M059J (cell line): ENCODE data around the gene PDHX. TPM values are rescaled to one million over a fixed set of nuclear protein-coding genes. Genes with fewer than 3 reads are reported as not detected.
"Not testable (repeated sequence)": the region's sequence is repeated elsewhere in the genome, so short reads cannot be mapped to it uniquely, and the experiment has no call there.

Experiments
- DNase-seq: peaks from one replicate; pipeline ENCODE4 v3.0.0-alpha.2; 2012; ENCODE audit warnings: low read depth
- total RNA-seq: library from RNA; depleted of rRNA; stranded (reverse); fragments of >200 nt; shearing (Covaris generic); gene quantifications from 2 replicates; pipeline ENCODE4 v1.2.3, GENCODE V29; 2014; rRNA removed

The PDHX gene
- 62.5 and 81.7 TPM in 2 replicates for total RNA-seq

DNA sequence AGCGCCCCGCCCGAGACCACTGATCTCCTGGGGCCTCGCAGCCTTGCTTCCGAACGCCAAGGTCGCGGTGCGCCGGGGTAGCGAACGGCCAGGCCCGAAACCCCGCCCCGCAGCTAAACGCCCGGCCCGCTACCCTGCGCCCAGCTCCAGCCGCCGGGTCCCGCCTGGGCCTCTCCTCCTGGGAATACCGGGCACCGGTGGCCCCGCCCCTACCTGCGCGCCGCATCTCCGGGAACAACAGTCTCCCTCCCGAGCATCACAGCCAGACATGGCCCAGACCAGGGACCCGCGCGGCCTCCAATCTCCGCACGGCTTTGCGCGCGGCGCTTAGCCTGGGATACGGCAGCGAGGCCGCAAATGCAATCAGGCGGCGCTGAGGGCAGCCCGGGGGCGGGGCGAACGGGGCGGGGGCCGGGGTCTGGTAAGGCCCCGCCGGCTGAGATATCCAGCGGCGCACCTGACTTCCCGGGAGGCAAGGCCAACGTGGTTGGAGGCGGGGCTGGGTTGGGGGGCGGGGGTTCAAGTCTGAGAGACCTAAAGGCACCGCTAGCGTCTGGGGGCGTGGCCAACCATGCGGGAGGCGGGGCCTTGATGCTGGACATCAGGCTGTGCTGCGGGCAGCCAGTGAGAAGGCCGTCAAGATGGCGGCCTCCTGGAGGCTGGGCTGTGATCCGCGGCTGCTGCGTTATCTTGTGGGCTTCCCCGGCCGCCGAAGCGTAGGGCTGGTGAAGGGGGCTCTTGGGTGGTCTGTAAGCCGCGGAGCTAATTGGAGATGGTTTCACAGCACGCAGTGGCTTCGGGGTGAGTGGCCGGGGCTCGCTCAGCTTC lies at the start of gene PDHX, which contains the start of gene APIP:
Gene PDHX (plus strand): TSS at position 604 of the 828 bp plus-strand sequence. CDS start 38 bp downstream, at position 642.
Gene APIP (minus strand): TSS at position 365 of the 828 bp plus-strand sequence. CDS start 95 bp downstream, at position 270.
- peak; percentile 99 for DNase-seq

DNA sequence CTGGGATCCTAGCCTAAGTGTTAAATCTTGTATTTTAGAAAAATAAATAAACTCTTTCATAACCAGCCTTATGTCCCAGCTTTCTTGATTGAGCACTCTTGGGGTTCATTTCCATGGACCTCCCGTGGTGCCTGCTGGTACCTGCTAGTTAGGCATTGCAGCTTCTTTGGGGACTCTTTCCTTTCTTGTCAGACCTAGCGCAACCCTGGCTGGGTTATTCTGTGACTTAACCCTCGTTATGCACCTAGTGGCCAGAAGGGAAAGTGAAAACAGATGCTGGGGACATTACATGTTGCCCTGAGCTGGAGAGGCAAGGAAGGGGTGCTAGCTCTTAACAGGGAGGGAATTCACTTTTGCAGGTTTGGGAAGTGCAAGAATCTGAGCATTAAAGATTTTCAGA lies 47.0 kb upstream of the PDHX start:
- peak; percentile 11 for DNase-seq

DNA sequence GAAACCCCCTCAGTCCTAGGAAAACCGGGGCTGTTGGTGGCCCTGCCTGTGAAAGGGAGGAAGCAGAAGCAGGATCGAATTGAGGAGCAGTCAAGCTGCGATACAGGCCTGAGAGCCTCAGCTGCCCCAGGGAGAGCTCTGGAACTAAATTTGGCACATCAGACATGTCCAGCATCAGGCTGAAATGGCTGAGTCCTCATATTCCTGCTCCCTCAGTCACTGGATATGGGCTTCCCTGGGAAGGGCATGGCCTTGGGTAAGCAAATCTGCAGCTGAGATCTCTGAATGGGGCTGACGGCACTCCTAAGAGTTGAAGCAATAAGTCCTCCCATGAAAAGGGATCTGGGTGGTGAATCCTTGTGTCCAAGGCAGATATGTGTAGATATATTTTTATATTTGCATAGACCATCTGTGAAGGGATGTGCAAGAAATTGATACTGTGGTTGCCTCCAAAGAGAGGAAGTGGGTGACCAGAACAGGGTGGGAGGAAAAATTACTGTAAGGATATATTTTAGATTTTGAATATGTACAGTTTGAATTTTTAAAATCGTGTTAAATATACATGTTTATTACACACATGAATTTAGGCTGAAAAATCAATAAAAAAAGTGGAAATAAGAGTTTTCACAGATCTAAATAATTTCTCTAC lies 45.7 kb upstream of the PDHX start:
- no peak for DNase-seq

DNA sequence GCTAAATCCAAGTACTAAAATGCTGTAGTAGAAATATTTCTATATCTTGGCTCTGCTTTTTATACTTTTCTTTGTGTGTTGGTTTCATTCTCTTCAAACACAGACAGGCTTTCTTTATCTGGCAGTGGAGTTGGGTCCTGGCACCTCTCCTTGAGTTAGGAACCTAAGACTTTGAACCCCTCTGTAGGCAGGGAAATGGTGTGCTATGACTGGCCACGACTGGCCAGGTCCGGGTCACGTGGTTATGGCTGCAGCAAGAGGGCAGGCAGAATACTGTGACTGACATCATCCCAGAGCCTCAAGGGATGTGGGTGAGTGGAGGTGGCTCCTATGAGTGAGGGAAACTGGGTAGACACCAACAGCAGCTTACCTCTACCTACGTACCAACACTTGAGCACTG lies 42.2 kb upstream of the PDHX start:
- DNase-seq = no peak

DNA sequence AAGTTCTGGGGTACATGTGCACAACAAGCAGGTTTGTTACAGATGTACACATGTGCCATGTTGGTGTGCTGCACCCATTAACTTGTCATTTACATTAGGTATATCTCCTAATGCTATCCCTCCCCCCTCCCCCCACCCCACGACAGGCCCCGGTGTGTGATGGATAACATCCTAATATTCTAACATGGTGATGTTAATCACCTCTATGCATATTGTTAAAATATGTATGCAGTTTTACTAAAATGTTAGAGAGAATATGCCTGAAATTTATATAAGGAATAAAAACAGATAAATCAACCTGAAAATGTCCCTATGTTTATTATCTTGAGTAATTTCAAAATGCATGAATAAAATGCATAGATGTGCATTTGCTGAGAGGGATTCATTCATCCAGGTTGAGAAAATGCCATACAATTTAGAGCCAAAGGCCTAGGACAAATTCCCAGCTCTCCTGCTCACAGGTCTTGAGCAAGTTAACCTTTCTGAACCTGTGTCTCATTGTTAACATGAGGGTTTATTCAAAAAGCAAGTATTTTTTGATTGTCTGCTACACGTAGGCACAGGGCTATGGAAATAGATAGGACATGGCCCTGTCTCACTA lies 38.9 kb upstream of the PDHX start:
- no peak for DNase-seq

DNA sequence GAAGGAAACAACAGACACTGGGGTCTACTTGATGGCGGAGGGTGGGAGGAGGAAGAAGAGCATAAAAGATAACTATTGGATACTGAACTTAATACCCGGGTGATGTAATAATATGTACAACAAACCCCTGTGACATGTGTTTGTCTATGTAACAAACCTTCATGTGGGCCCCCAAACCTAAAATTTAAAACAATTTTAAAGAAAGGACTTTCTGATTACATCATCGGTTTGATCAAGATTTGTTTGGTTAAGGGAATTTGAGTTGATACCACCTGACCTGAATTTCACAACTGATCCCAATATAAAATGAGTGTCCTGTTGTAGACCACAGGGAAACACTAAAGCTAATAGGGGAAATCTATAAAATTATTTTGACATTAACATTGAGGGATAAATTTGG lies 34.5 kb upstream of the PDHX start:
- no peak for DNase-seq

DNA sequence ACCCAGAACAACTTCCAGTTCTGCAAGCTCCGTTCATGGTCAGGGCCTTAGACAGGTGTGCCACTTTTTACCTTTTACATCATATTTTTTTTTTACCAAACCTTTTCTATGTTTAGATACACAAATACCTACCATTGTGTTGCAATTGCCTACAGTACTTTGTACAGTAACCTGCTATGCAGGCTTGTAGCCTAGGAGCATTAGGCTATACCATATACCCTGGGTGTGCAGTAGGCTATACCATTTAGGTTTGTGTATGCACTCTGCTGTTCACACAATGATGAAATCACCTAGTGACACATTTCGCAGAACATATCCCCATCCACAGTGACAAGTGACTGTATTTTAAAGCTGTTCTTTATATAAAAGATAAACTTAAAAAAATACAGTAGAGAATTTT lies 29.8 kb upstream of the PDHX start:
- DNase-seq = no peak

DNA sequence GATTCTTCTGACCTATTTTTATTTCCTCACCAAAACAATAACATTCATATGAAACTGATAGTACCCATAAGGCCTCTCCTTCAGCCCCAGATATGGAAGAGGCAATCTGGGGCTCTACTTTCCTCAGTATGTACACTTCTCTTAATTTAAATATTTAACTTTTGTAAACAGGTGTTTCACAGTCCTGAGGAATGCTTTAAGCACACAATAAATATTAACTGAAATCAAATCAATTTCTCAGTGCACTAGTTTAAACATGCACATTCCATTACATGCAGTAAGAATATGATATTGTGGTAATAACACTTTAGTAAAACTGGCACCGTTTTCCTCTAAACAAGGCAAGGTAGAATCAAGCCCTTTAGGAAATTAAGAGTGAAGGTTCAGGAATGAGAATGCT lies 29.2 kb upstream of the PDHX start:
- DNase-seq = no peak

DNA sequence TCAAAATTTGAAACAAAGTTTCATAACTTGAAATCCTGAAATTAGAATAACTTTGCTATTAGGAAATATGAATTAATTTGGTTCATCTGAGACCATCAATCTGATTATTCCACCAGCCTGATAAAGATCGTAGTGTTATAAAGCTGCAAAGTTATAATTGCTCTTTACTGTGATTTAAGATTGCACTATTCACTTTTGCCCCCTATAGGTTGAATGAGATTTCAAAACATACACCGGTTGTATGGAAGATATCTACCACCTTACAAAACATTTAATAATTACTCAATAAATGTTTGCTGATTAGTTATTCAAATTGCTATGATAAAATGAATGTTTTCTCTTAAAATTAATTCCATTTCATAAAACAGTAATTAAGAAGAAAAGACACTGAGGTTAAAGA lies 26.3 kb upstream of the PDHX start:
- DNase-seq = peak; percentile 9

DNA sequence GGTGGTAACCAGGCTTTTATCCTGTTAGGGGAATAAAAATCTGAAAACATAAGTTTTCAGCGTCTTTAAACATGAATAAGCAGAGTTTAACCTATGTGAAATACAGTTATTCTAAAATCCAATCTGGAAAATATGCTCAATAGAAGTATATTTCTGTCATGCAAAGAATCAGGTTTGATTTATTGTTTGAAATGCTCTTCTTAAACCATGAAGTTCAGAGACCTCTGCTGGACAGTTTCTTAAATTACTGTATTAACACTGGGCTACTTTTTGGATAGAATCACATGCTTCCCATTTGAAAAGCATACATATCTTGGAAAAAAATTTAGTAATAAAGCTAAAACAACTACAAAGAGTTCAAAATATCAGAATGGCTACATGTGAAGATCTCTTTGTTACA lies 25.6 kb upstream of the PDHX start:
- peak; percentile 59 for DNase-seq

DNA sequence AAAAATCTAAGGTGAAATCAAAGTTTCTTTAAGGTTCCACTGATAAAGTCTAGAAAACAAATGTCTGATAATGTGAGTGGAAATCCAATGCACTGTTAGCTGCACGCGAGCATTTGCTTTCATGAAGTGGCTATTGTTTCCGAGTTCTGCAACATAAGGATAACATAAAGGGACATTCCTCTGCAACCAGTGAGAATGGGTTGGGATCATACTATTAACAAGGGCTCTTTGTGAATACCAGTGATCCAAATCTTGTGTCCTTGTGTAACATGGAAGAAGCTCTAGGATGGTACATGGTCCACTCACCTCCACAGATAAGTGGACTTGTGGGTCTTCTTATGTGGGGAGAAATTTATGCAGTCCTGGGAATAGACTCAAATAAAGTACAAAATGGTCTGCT lies 24.8 kb upstream of the PDHX start:
- DNase-seq = no peak

DNA sequence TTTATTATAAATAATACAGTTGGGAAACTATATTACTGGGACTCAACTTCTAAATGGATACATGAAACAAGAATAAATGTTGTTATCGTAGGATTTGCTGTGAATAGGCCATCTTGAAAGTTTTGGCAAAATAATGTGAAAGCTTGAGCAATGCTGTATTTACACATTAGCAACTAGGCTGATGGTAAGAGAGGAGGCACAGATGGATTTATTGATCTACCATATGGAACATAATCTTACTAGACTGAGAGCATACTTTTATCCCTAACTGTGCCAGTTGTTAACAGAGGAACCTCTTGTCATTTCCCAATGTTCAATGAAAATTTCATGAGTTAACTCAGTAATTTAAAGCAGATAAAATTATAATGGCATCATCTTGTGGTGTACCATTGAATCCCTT lies 23.0 kb upstream of the PDHX start:
- no peak for DNase-seq

DNA sequence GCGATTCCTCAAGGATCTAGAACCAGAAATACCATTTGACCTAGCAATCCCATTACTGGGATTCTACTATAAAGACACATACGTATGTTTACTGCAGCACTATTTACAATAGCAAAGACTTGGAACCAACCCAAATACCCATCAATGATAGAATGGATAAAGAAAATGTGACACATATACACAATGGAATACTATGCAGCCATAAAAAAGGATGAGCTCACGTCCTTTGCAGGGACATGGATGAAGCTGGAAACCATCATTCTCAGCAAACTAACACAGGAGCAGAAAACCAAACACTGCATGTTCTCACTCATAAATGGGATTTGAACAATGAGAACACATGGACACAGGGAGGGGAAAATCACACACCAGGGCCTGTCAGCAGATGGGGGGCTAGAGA lies 20.2 kb upstream of the PDHX start:
- not testable (repeated sequence) for DNase-seq

DNA sequence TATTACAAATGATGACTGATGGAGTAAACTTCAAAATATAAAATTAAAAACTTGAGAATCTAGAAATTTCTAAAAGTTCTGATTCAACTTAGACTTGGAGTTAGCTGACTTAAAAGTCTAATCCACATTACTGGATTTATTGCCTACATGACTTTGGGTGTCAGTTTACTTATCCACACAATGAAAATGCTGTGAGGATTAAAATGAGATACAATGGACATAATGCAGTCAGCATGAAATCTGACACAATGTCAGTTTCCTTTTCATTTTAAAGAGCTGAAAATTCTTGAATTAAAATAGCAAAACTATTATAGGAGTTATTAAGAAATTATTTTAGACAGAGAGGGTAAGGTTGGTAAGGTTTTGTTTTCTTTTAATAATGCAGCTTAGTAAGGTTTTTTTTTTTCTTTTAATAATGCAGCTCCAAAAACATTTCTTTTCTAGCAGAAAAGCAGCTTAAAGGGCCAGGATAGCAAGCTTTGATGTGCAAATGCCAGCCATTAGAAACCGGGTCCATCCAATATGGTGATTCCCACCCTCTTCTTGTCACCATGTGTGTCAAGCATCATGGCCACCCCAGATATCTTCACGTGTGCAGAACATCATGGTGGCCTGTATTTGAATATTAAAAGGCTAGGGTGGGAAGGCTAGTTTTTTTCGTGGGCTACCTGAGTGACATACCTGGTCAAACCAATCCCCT lies 19.1 kb upstream of the PDHX start:
- no peak for DNase-seq

DNA sequence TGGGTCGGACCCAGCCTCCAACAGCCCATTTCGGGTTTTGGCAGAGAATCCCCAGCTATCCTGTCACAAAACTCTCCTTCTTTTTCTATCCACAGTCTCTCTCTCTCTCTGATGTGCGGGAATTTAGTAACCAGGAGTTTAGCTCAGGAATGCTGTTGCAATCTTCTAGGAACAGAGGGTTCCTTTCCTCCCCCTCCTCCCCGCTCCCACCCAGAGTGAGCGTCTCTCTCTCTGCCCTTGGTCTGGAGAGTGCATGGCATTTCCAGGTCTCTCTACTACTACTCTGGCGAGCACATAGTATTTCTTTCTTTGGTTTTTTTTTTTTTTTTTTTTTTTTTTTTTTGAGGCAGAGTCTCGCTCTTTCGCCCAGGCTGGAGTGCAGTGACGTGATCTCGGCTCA lies 17.9 kb upstream of the PDHX start:
- no peak for DNase-seq

DNA sequence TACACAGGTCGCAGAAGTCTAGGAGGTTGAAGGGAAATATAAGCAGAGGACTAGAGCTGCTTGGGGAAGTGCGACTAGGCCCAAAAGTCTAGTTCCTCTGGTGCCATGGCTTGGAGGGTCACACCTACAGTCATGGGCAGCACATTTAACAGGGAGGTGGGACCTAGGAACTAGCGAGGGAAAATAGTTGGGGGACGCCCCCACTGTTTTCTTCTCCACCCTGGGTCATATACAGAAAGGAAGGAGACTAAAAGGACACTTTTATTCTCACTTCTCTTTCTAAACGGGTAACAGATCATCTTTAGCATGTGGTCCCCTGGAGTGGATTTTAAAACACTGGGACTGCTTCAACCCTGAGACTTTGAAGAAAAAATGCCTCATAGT lies 16.8 kb upstream of the PDHX start:
- peak; percentile 6 for DNase-seq

DNA sequence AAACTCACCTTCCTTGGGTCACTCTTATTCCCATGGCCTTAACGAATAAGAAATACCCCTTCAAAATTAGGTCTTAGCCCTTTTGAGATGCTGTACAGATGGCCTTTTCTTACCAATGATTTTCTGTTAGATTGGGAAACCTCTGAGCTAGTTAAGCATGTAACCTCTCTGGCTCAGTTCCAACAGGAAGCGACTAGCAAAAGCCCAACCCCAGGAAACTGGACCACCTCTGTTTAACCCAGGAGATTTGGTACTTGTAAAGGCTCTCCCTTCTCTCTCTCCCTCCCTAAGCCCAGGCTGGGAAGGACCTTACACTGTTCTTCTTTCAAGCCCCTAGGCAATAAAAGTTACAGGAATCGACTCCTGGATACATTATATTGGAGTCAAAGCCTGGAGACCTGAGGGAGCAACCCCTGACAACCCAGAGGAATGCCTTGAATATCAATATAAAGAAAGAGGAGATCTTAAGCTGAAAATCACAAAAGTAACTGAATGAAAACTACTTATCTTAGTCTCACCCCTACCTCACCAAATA lies 11.9 kb upstream of the PDHX start:
- no peak for DNase-seq

DNA sequence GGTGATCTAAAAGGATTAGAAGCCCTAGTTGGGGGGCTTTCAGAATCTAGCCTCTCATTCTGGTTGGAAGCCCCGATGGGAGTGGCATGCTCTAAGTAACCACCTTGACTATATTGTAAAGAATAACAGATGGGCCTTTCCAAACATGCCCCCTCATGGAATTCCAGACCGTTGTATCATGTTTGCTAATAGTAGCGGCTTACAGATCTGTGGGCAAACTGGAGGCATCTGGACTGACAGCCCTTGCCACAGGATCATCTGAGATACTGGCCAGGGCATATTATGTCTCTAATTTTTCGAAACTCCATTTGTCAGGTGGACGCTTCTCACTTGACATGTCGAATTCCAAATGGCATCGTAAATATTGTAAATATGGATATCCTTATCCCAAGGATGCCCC lies 10.8 kb upstream of the PDHX start:
- no peak for DNase-seq

DNA sequence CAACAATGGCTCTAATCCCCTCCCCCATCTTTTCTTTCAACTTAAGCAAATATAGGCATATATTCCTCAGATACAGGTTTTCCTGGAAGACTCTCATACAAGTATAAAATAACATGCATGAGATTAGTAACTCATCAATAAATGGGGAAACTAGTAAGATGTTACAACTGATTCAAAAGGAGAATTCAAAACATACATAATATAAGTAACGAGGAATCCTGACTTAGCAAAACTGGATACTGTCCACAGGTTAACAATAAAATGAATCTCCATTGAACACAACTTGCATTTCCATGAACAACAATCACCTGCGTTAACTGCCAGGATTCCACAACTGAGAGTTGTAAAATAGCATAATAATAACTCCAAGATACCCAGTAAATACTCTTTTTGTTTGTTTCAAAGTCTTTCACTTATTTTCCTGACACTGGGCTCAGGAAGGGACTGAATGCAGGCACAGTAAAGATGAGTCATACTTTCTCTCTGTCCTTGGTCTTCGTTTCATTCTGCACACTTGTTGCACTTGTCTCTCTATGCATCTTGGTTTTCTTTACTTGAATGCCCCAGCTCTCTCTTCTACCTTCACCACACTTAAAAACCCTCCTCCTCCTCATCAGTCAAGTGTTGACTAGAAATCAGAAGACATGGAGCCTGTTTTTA lies 8.4 kb upstream of the PDHX start:
- DNase-seq = peak; percentile 24

DNA sequence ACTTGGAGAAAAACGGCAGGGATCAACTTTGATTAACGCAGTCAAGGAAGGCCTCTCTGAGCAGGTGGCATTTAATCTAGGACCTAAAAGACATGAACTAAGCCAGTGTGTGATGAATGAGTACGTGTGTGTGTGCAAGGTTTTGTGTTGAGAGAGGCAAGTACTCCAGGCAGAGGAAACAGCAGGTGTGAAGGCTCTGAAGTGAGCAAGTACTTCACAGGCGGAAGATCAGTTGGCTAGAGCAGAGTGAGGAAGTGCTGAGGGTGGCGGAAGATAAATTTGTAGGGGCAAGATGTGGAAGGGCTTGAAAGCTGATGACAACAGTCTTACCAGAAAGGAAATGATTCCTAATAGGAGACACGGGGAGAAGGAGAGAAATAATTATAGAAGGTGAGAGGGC lies 7.0 kb upstream of the PDHX start:
- DNase-seq = no peak

DNA sequence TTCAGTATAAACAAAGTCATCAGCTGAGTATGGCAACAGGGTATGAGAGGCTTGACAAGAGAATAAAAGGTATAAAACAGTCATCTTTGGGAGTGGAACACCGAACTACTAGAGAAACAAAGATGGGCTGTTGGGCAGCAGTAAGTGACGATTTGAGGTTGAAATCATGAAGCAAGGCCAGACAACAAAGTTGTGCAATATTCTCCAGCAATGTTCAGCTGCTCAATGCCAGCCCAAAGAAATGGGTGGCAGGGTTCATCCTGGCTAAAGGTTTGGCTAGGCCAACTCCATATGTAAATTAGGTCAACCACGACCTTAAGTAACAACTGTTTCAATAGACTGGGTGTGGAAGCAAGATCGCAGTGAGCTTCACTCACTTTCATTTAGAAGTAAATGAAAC lies 6.5 kb upstream of the PDHX start:
- DNase-seq = no peak
